A549 (cell line): ENCODE results near the gene SLC8A1. TPM values are rescaled to one million over a fixed set of nuclear protein-coding genes. Genes with fewer than 3 reads are reported as not detected.

Source experiments
- ATAC-seq, 2 experiments: fragments of 200-7000 bp in 1 of 2; fragments of >200 bp in 1 of 2; cut with Nextera tagmentation in 1 of 2; cut with Tn5 transposase in 1 of 2; 3 replicates each; pipeline versions ENCODE4 v1.8.0 to v1.9.1; 2018 to 2020; ENCODE audit warnings: mild to moderate bottlenecking in 1 of 2, moderate library complexity in 1 of 2
- CTCF ChIA-PET: fragments of 300-600 bp; sonication (Branson Sonifier 250); formaldehyde crosslinking; extraction: SDS; loops from one replicate; lab custom pipeline; 2021; ENCODE audit warnings: antibody characterized with exemption, inconsistent platforms; lab: Yijun Ruan, JAX
- POLR2A ChIA-PET: fragments of 350-600 bp; formaldehyde crosslinking; extraction: SDS; loops from one replicate; lab custom pipeline; 2021; ENCODE audit warnings: antibody characterized with exemption, inconsistent platforms; lab: Yijun Ruan, JAX
- DNase-seq, 2 experiments: peaks; one replicate each; pipeline versions ENCODE4 v3.0.0 to v3.0.0-alpha.2; 2011 to 2016; ENCODE audit warnings: low read depth in 1 of 2, low spot score in 1 of 2
- FAIRE-seq: peaks from 2 replicates; lab custom pipeline; 2011; peaks lifted over from hg19 to GRCh38; lab: Jason Lieb, UNC
- H3K27ac ChIP-seq, 2 experiments: fragments of >200 bp; sonication (Bioruptor Twin); formaldehyde crosslinking; 3 replicates each; pipeline ENCODE4 v1.5.1; 2016 to 2017
- H3K4me1 ChIP-seq: fragments of >200 bp; sonication (Bioruptor Twin); formaldehyde crosslinking; 3 replicates; pipeline ENCODE4 v1.6.1; 2016
- H3K4me2 ChIP-seq: fragments of >200 bp; sonication (Bioruptor Twin); formaldehyde crosslinking; 3 replicates; pipeline ENCODE4 v1.6.1; 2016
- H3K4me3 ChIP-seq: fragments of >200 bp; sonication (Bioruptor Twin); formaldehyde crosslinking; 3 replicates; pipeline ENCODE4 v1.5.1; 2016
- H3K9me3 ChIP-seq: fragments of >200 bp; sonication (Bioruptor Twin); formaldehyde crosslinking; 3 replicates; pipeline ENCODE4 v1.6.1; 2016
- BHLHE40 ChIP-seq: IDR thresholded peaks from 2 replicates; pipeline ENCODE4 v1.6.1; 2012; ENCODE audit warnings: low read depth, low read length, inconsistent platforms
- CEBPB ChIP-seq, 2 experiments: fragments of >200 bp in 1 of 2; sonication (Bioruptor Twin) in 1 of 2; formaldehyde crosslinking in 1 of 2; IDR thresholded peaks; 2 replicates each; pipeline ENCODE4 v1.6.1; 2012 to 2016
- CHD2 ChIP-seq: fragments of 150-350 bp; IDR thresholded peaks from 2 replicates; pipeline ENCODE4 v1.6.1; 2014; ENCODE audit warnings: low read length; ENCODE audit not compliant: partially characterized antibody
- E2F6 ChIP-seq: IDR thresholded peaks from 2 replicates; pipeline ENCODE4 v1.6.1; 2012; ENCODE audit warnings: low read depth, borderline replicate concordance
- ELK1 ChIP-seq: fragments of 150-350 bp; IDR thresholded peaks from 2 replicates; pipeline ENCODE4 v1.6.1; 2014; ENCODE audit warnings: low read depth, mild to moderate bottlenecking, low read length
- ESRRA ChIP-seq: fragments of 150-350 bp; IDR thresholded peaks from 2 replicates; pipeline ENCODE4 v1.6.1; 2014; ENCODE audit warnings: mild to moderate bottlenecking, low read length, borderline replicate concordance
- FOSB ChIP-seq: fragments of 250-450 bp; sonication (Bioruptor Pico); IDR thresholded peaks from 2 replicates; pipeline ENCODE4 v1.5.0; 2020; ENCODE audit warnings: mild to moderate bottlenecking, moderate library complexity
- FOSL2 ChIP-seq, 2 experiments: fragments of 450-650 bp in 1 of 2; fragments of >200 bp in 1 of 2; sonication (Bioruptor Twin) in 1 of 2; formaldehyde crosslinking; IDR thresholded peaks; 2 replicates each; pipeline versions ENCODE4 v1.5.0 to v1.6.1; 2016 to 2020; ENCODE audit warnings: mild to moderate bottlenecking in 1 of 2, moderate library complexity in 1 of 2
- FOXS1 ChIP-seq: fragments of 250-450 bp; sonication (Bioruptor Pico); IDR thresholded peaks from 2 replicates; pipeline ENCODE4 v1.5.0; 2020; ENCODE audit warnings: mild to moderate bottlenecking, moderate library complexity
- GATA3 ChIP-seq: IDR thresholded peaks from 2 replicates; pipeline ENCODE4 v1.6.1; 2012; ENCODE audit warnings: borderline replicate concordance
- HEYL ChIP-seq: fragments of 250-450 bp; sonication (Bioruptor Pico); IDR thresholded peaks from 2 replicates; pipeline ENCODE4 v1.8.0; 2021; ENCODE audit warnings: mild to moderate bottlenecking, moderate library complexity
- MAFK ChIP-seq: fragments of 450-650 bp; IDR thresholded peaks from 2 replicates; pipeline ENCODE4 v1.6.1; 2014; ENCODE audit not compliant: partially characterized antibody
- MAX ChIP-seq: IDR thresholded peaks from 2 replicates; pipeline ENCODE4 v1.6.1; 2012
- NFE2L2 ChIP-seq: fragments of 150-350 bp; conservative IDR thresholded peaks from 2 replicates; pipeline ENCODE4 v1.6.1; 2014; ENCODE audit warnings: low read length
- NPAS2 ChIP-seq: fragments of 250-450 bp; sonication (Bioruptor Pico); IDR thresholded peaks from 2 replicates; pipeline ENCODE4 v1.8.0; 2022; ENCODE audit warnings: mild to moderate bottlenecking, moderate library complexity, borderline replicate concordance
- NR3C1 ChIP-seq: fragments of >200 bp; sonication (Bioruptor Twin); formaldehyde crosslinking; IDR thresholded peaks from 3 replicates; pipeline ENCODE4 v1.6.1; 2017
- POLR2A ChIP-seq: IDR thresholded peaks from 2 replicates; pipeline ENCODE4 v1.6.1; 2012; ENCODE audit warnings: mild to moderate bottlenecking, low read length
- POLR2AphosphoS2 ChIP-seq: conservative IDR thresholded peaks from 2 replicates; pipeline ENCODE4 v1.6.1; 2012; ENCODE audit warnings: low read length, improper control_type of control experiment, inconsistent platforms
- RARB ChIP-seq: fragments of 250-450 bp; sonication (Bioruptor Pico); IDR thresholded peaks from 2 replicates; pipeline ENCODE4 v1.8.0; 2021; ENCODE audit warnings: mild to moderate bottlenecking, moderate library complexity
- RCOR1 ChIP-seq: fragments of 150-350 bp; IDR thresholded peaks from 2 replicates; pipeline ENCODE4 v1.6.1; 2014; ENCODE audit warnings: antibody characterized with exemption, low read length, low read depth
- REST ChIP-seq: fragments of 200-600 bp; sonication (generic); IDR thresholded peaks from 2 replicates; pipeline ENCODE4 v1.6.1; 2016; ENCODE audit warnings: antibody characterized with exemption, mild to moderate bottlenecking, moderate library complexity
- RNF2 ChIP-seq: fragments of 200-600 bp; sonication (generic); IDR thresholded peaks from 2 replicates; pipeline ENCODE4 v1.6.1; 2016; ENCODE audit warnings: low read depth, mild to moderate bottlenecking, antibody characterized with exemption, moderate library complexity, borderline replicate concordance
- SMC3 ChIP-seq: fragments of >200 bp; sonication (Bioruptor Twin); formaldehyde crosslinking; IDR thresholded peaks from 3 replicates; pipeline ENCODE4 v1.6.1; 2018; ENCODE audit warnings: inconsistent platforms
- SREBF2 ChIP-seq: fragments of 450-650 bp; IDR thresholded peaks from 2 replicates; pipeline ENCODE4 v1.6.1; 2014; ENCODE audit warnings: mild to moderate bottlenecking, moderate library complexity
- TP53 ChIP-seq: fragments of 250-450 bp; sonication (Bioruptor Pico); IDR thresholded peaks from 2 replicates; pipeline ENCODE4 v1.5.0; 2021; ENCODE audit warnings: mild to moderate bottlenecking, moderate library complexity
- ZNF302 ChIP-seq: fragments of 250-450 bp; sonication (Bioruptor Pico); IDR thresholded peaks from 2 replicates; pipeline ENCODE4 v1.9.0; 2021; ENCODE audit warnings: inconsistent platforms, mild to moderate bottlenecking, moderate library complexity
- WGBS: methylation state at CpG from one replicate; pipeline ENCODE4 v1.1.6; 2017; ENCODE audit errors: missing lambda C conversion rate; 5-methylcytosine and 5-hydroxymethylcytosine counted together
- polyA plus RNA-seq, 4 experiments: library from polyadenylated mRNA; depleted of rRNA in 3 of 4; stranded (reverse); fragments of >200 nt; fragmentation: RNase III in 1 of 4; extraction: RNeasy Plus Mini Kit Qiagen cat#74134 plus additional on column Dnase treatment in 1 of 4; gene quantifications; 2 replicates in 3 of 4; 3 replicates in 1 of 4; pipeline ENCODE4 v1.2.3, GENCODE V29; 2011 to 2017

The SLC8A1 gene
- polyA plus RNA-seq, 2 of the 4 experiments (the other 2 are of a cell fraction): 0.28 to 0.92 TPM

- ATAC-seq (no peak), FAIRE-seq (no peak), DNase-seq (no peak)
- ChIA-PET POLR2A (no interaction called here), CTCF (no interaction called here)
- Histone ChIP-seq H3K4me2 (no peak overlapping the region), H3K4me1 (no peaks in the 10 kb centered on the region), H3K9me3 (peaks cover 4% of the 10 kb centered on the region; the same call in 1 of the 3 replicates), H3K4me3 (no peak overlapping the region), H3K27ac (no peak overlapping the region)
- 20% methylated on average over 1 of the region's 1 CpG for WGBS
- TF ChIP-seq POLR2AphosphoS2: no peak
- no peak for TF ChIP-seq ESRRA
- TF ChIP-seq RCOR1: no peak
- no peak for TF ChIP-seq TP53 (CRISPR knock-in tag)
- no peak for TF ChIP-seq CEBPB (IDR thresholded peaks at IDR 0.05)
- TF ChIP-seq RNF2: no peak
- no peak for TF ChIP-seq POLR2A
- no peak for TF ChIP-seq REST
- no peak for TF ChIP-seq ELK1
- TF ChIP-seq NFE2L2: no peak
Measured at GRCh38 chr2:40219141-40219540, 232.7 kb downstream of the SLC8A1 start.

GRCh38 chr2:40218679-40219078 lies 233.2 kb downstream of the SLC8A1 start:
- no peak for ATAC-seq
- ChIA-PET CTCF (interaction anchor here (0.5 kb wide), 1 partner anchor 178 kb away, joined by 3 read pairs; no protein-coding TSS in a partner anchor), POLR2A (no interaction called here)
- FAIRE-seq: no peak
- Histone ChIP-seq H3K4me2 (no peak overlapping the region), H3K9me3 (peaks cover 4% of the 10 kb centered on the region; the same call in 1 of the 3 replicates), H3K27ac (no peak overlapping the region), H3K4me3 (no peak overlapping the region), H3K4me1 (no peaks in the 10 kb centered on the region)
- no peak for DNase-seq
- TF ChIP-seq GATA3 (no peak), MAFK (peak; percentile 87)
- 11% methylated on average over 3 of the region's 3 CpGs for WGBS

- 22% methylated on average over 3 of the region's 3 CpGs for WGBS
Measured at GRCh38 chr2:40213619-40214018, 238.3 kb downstream of the SLC8A1 start.

GRCh38 chr2:40213071-40213470 lies 238.8 kb downstream of the SLC8A1 start:
- H3K9me3 ChIP-seq: peaks cover 4% of the 10 kb centered on the region; the same call in 1 of the 3 replicates
- H3K4me3 ChIP-seq: no peak overlapping the region
- no peak overlapping the region for H3K4me2 ChIP-seq
- POLR2A ChIA-PET: no interaction called here
- H3K27ac ChIP-seq: no peak overlapping the region
- CTCF ChIA-PET: interaction anchor here (0.6 to 1.6 kb wide), 14 partner anchors 9 to 354 kb away, joined by 3 to 8 read pairs (median 3); no protein-coding TSS in a partner anchor
- ATAC-seq: peak; percentile 64 to 83; a peak in 4 of 6 replicates
- H3K4me1 ChIP-seq: no peaks in the 10 kb centered on the region
- FAIRE-seq: no peak
- WGBS: 8% methylated on average over 1 of the region's 1 CpG
- peak in 1 of 2 experiments; percentile 11 for DNase-seq
- TF ChIP-seq CHD2: no peak
- TF ChIP-seq MAX: no peak
- no peak for TF ChIP-seq FOSL2 (IDR thresholded peaks at IDR 0.05)
- TF ChIP-seq FOSL2 (CRISPR knock-in tag; IDR thresholded peaks at IDR 0.05): no peak
- no peak for TF ChIP-seq E2F6
- no peak for TF ChIP-seq NFE2L2
- TF ChIP-seq BHLHE40: no peak
- no peak for TF ChIP-seq RARB (CRISPR knock-in tag)
- no peak for TF ChIP-seq NR3C1
- TF ChIP-seq ZNF302 (CRISPR knock-in tag): no peak
- peak; percentile 41; the same call in 2 of the 3 replicates for TF ChIP-seq SMC3
- no peak for TF ChIP-seq SREBF2
- TF ChIP-seq FOXS1 (CRISPR knock-in tag): no peak
- no peak for TF ChIP-seq TP53 (CRISPR knock-in tag)
- no peak for TF ChIP-seq FOSB (CRISPR knock-in tag)
- TF ChIP-seq POLR2AphosphoS2: no peak
- TF ChIP-seq HEYL (CRISPR knock-in tag): no peak
- TF ChIP-seq CEBPB (IDR thresholded peaks at IDR 0.05): no peak
- no peak for TF ChIP-seq NPAS2 (CRISPR knock-in tag)
- TF ChIP-seq MAFK: no peak

More at GRCh38 chr2:40213619-40214018, 238.3 kb downstream of the SLC8A1 start:
- TF ChIP-seq GATA3: no peak
- TF ChIP-seq CHD2: no peak
- TF ChIP-seq, all 56 proteins: peak for 0
- ChIA-PET POLR2A (no interaction called here), CTCF (interaction anchor here (0.6 to 1.8 kb wide), 13 partner anchors 9 to 354 kb away, joined by 3 to 8 read pairs (median 3); no protein-coding TSS in a partner anchor)
- Histone ChIP-seq H3K27ac (no peak overlapping the region), H3K4me1 (no peaks in the 10 kb centered on the region), H3K4me2 (no peak overlapping the region), H3K9me3 (peaks cover 4% of the 10 kb centered on the region; the same call in 1 of the 3 replicates), H3K4me3 (no peak overlapping the region)
- no peak for ATAC-seq
- DNase-seq: no peak
- FAIRE-seq: no peak
